HepG2 (cell line): ENCODE data around the gene GRIN3B.

Experiments used
- AKNA ChIP-seq: sonication (generic); formaldehyde crosslinking; IDR thresholded peaks from 2 replicates; pipeline ENCODE4 v1.4.0; 2020; ENCODE audit warnings: missing genetic modification reagents, borderline replicate concordance
- CREB3 ChIP-seq: sonication (generic); formaldehyde crosslinking; IDR thresholded peaks from 2 replicates; pipeline ENCODE4 v1.5.0; 2020; ENCODE audit warnings: missing genetic modification reagents
- CTCF ChIP-seq: sonication (generic); formaldehyde crosslinking; IDR thresholded peaks from 2 replicates; pipeline ENCODE4 v1.5.0; 2020; ENCODE audit warnings: mild to moderate bottlenecking, missing genetic modification reagents, moderate library complexity
- EZH2 ChIP-seq: conservative IDR thresholded peaks from 2 replicates; pipeline ENCODE4 v1.6.1; 2012; ENCODE audit warnings: mild to moderate bottlenecking, low read depth, low read length, moderate library complexity
- HINFP ChIP-seq: sonication (generic); formaldehyde crosslinking; IDR thresholded peaks from 2 replicates; pipeline ENCODE4 v1.4.0; 2020; ENCODE audit warnings: low read depth, mild to moderate bottlenecking, missing genetic modification reagents
- IRF2 ChIP-seq: IDR thresholded peaks from 2 replicates; pipeline ENCODE4 v1.6.1; 2018; ENCODE audit warnings: missing genetic modification reagents, missing compliant biosample characterization
- KLF16 ChIP-seq, 2 experiments: sonication (generic) in 1 of 2; formaldehyde crosslinking in 1 of 2; IDR thresholded peaks; 2 replicates each; pipeline versions ENCODE4 v1.6.1 to v1.8.0; 2016 to 2023; ENCODE audit warnings: missing genetic modification reagents in 2 of 2, missing compliant biosample characterization in 1 of 2
- MYC ChIP-seq: sonication (generic); formaldehyde crosslinking; IDR thresholded peaks from 2 replicates; pipeline ENCODE4 v1.9.0; 2021; ENCODE audit warnings: missing genetic modification reagents, borderline replicate concordance
- POLR2A ChIP-seq, 2 experiments: IDR thresholded peaks; 2 replicates each; pipeline ENCODE4 v1.6.1; 2011; ENCODE audit warnings: low read depth in 2 of 2, low read length in 2 of 2, mild to moderate bottlenecking in 1 of 2, moderate library complexity in 1 of 2; ENCODE audit not compliant: insufficient read depth in 1 of 2
- RBM22 ChIP-seq: fragments of 200-400 bp; formaldehyde crosslinking; optimal IDR thresholded peaks from 2 replicates; pipeline ENCODE3; 2017; ENCODE audit warnings: mild to moderate bottlenecking, low read length, moderate library complexity
- ZMAT3 ChIP-seq: sonication (generic); formaldehyde crosslinking; conservative IDR thresholded peaks from 2 replicates; pipeline ENCODE4 v1.7.0; 2021; ENCODE audit warnings: missing genetic modification reagents
- ZNF232 ChIP-seq: sonication (generic); formaldehyde crosslinking; IDR thresholded peaks from 2 replicates; pipeline ENCODE4 v1.4.0; 2020; ENCODE audit warnings: missing genetic modification reagents, borderline replicate concordance
- TF ChIP-seq, protein P1 (sequence below): IDR thresholded peaks from 2 replicates; pipeline ENCODE4 v1.6.1; 2016; ENCODE audit warnings: mild to moderate bottlenecking, missing biosample characterization, missing genetic modification reagents

GRCh38 chr19:1042689-1043511, 42.7 kb downstream of the GRIN3B start:
- TF ChIP-seq RBM22 (no peak), CREB3 (CRISPR knock-in tag) (no peak), KLF16 (CRISPR knock-in tag; IDR thresholded peaks at IDR 0.05) (no peak), IRF2 (no peak), HINFP (no peak), ZMAT3 (CRISPR knock-in tag) (no peak), AKNA (CRISPR knock-in tag) (no peak), ZNF232 (CRISPR knock-in tag) (no peak), POLR2A (IDR thresholded peaks at IDR 0.05; ENCODE audit: insufficient read depth in 1 of 2, low read depth in 2 of 2, low read length in 2 of 2) (no peak), MYC (CRISPR knock-in tag) (no peak), CTCF (CRISPR knock-in tag) (no peak), EZH2 (no peak)
- TF ChIP-seq, protein P1, sequence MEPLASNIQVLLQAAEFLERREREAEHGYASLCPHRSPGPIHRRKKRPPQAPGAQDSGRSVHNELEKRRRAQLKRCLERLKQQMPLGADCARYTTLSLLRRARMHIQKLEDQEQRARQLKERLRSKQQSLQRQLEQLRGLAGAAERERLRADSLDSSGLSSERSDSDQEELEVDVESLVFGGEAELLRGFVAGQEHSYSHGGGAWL (CRISPR knock-in tag): no peak
